Central memory CD8-positive, alpha-beta T cell (primary cell): ENCODE measurements around the gene JAZF1.
A peak's percentile ranks its signal among the peaks of the same experiment; 100 is the strongest.

ENCODE experiments used
- ATAC-seq: fragments of 150-1000 bp; cut with Tn5 transposase; replicated peaks from 2 replicates; pipeline ENCODE4 v1.10.0; 2022; ENCODE audit warnings: mild to moderate bottlenecking, moderate FRiP score, moderate number of reproducible peaks; ENCODE audit not compliant: poor library complexity, severe bottlenecking; ENCODE audit errors: extremely low read depth
- DNase-seq, 2 donors: peaks; one replicate each; pipeline ENCODE4 v3.0.0; 2021; ENCODE audit warnings: low spot score in 2 of 2
- H3K27ac Mint-ChIP-seq: one replicate; pipeline ENCODE4 v1.8.0; 2022; ENCODE audit warnings: low read depth, mild to moderate bottlenecking, moderate library complexity, mixed read lengths
- H3K27me3 Mint-ChIP-seq: one replicate; pipeline ENCODE4 v1.8.0; 2022; ENCODE audit warnings: mixed read lengths
- H3K36me3 Mint-ChIP-seq: one replicate; pipeline ENCODE4 v1.8.0; 2022; ENCODE audit warnings: mild to moderate bottlenecking, moderate library complexity, mixed read lengths; ENCODE audit not compliant: insufficient read depth
- H3K4me1 Mint-ChIP-seq: one replicate; pipeline ENCODE4 v1.8.0; 2022; ENCODE audit warnings: mixed read lengths
- H3K4me3 Mint-ChIP-seq: one replicate; pipeline ENCODE4 v1.8.0; 2022; ENCODE audit warnings: mild to moderate bottlenecking, moderate library complexity, mixed read lengths
- H3K9me3 Mint-ChIP-seq: one replicate; pipeline ENCODE4 v1.8.0; 2022; ENCODE audit warnings: mixed read lengths

JAZF1 gene

GRCh38 chr7:28102797-28103196, 77.8 kb downstream of the JAZF1 start:
- ATAC-seq (no peak), DNase-seq (no peak)
- H3K9me3 Mint-ChIP-seq, result no peaks in the 10 kb centered on the region
- H3K27ac Mint-ChIP-seq, result no peak overlapping the region
- no peaks in the 10 kb centered on the region for H3K27me3 Mint-ChIP-seq
- peaks cover 18% of the 10 kb centered on the region for H3K4me1 Mint-ChIP-seq
- peaks cover 6% of the 10 kb centered on the region for H3K36me3 Mint-ChIP-seq
- no peak overlapping the region for H3K4me3 Mint-ChIP-seq

GRCh38 chr7:28096713-28097112, 83.9 kb downstream of the JAZF1 start:
- H3K27me3 Mint-ChIP-seq, result no peaks in the 10 kb centered on the region
- peaks cover 12% of the 10 kb centered on the region for H3K4me1 Mint-ChIP-seq
- no peak overlapping the region for H3K4me3 Mint-ChIP-seq
- peaks cover 4% of the 10 kb centered on the region for H3K36me3 Mint-ChIP-seq
- no peak overlapping the region for H3K27ac Mint-ChIP-seq
- DNase-seq, result no peak
- no peaks in the 10 kb centered on the region for H3K9me3 Mint-ChIP-seq
- ATAC-seq, result peak; percentile 40

- Mint-ChIP-seq H3K36me3 (peaks cover 4% of the 10 kb centered on the region), H3K27ac (no peak overlapping the region), H3K9me3 (no peaks in the 10 kb centered on the region), H3K4me3 (no peak overlapping the region), H3K27me3 (no peaks in the 10 kb centered on the region), H3K4me1 (peaks cover 17% of the 10 kb centered on the region)
- no peak for DNase-seq
- ATAC-seq, result no peak
Observed at GRCh38 chr7:28095231-28095630, 85.4 kb downstream of the JAZF1 start.

GRCh38 chr7:28093623-28094232, 86.9 kb downstream of the JAZF1 start:
- H3K36me3 Mint-ChIP-seq, result peaks cover 4% of the 10 kb centered on the region
- no peak for ATAC-seq
- H3K27me3 Mint-ChIP-seq, result no peaks in the 10 kb centered on the region
- peaks cover 32% of the 10 kb centered on the region for H3K4me1 Mint-ChIP-seq
- H3K9me3 Mint-ChIP-seq, result no peaks in the 10 kb centered on the region
- peak in 1 of 2 donors; percentile 30 for DNase-seq
- no peak overlapping the region for H3K4me3 Mint-ChIP-seq
- no peak overlapping the region for H3K27ac Mint-ChIP-seq

- Mint-ChIP-seq H3K27me3 (no peaks in the 10 kb centered on the region), H3K4me1 (peaks cover 32% of the 10 kb centered on the region)
Observed at GRCh38 chr7:28091190-28091589, 89.4 kb downstream of the JAZF1 start.

GRCh38 chr7:28088901-28089714, 91.5 kb downstream of the JAZF1 start:
- H3K9me3 Mint-ChIP-seq, result no peaks in the 10 kb centered on the region
- H3K27ac Mint-ChIP-seq, result peak overlapping the region; percentile 58
- peaks cover 2% of the 10 kb centered on the region for H3K36me3 Mint-ChIP-seq
- no peak for ATAC-seq
- no peak for DNase-seq
- peaks cover 38% of the 10 kb centered on the region for H3K4me1 Mint-ChIP-seq
- H3K4me3 Mint-ChIP-seq, result no peak overlapping the region
- no peaks in the 10 kb centered on the region for H3K27me3 Mint-ChIP-seq

More at GRCh38 chr7:28091190-28091589, 89.4 kb downstream of the JAZF1 start:
- Mint-ChIP-seq H3K36me3 (peaks cover 4% of the 10 kb centered on the region), H3K9me3 (no peaks in the 10 kb centered on the region), H3K27ac (no peak overlapping the region), H3K4me3 (no peak overlapping the region)
- ATAC-seq (no peak), DNase-seq (no peak)

GRCh38 chr7:28088032-28088431, 92.6 kb downstream of the JAZF1 start:
- H3K27ac Mint-ChIP-seq, result peak overlapping the region; percentile 58
- H3K27me3 Mint-ChIP-seq, result no peaks in the 10 kb centered on the region
- ATAC-seq (no peak), DNase-seq (no peak)
- H3K4me3 Mint-ChIP-seq, result no peak overlapping the region
- no peaks in the 10 kb centered on the region for H3K9me3 Mint-ChIP-seq
- peaks cover 2% of the 10 kb centered on the region for H3K36me3 Mint-ChIP-seq
- H3K4me1 Mint-ChIP-seq, result peaks cover 37% of the 10 kb centered on the region

GRCh38 chr7:28086198-28086597, 94.4 kb downstream of the JAZF1 start:
- ATAC-seq (no peak), DNase-seq (no peak)
- Mint-ChIP-seq H3K36me3 (no peaks in the 10 kb centered on the region), H3K4me3 (no peak overlapping the region), H3K27me3 (no peaks in the 10 kb centered on the region), H3K27ac (no peak overlapping the region), H3K4me1 (peaks cover 52% of the 10 kb centered on the region), H3K9me3 (no peaks in the 10 kb centered on the region)

- H3K36me3 Mint-ChIP-seq, result peaks cover 2% of the 10 kb centered on the region
- no peak overlapping the region for H3K4me3 Mint-ChIP-seq
- H3K27me3 Mint-ChIP-seq, result no peaks in the 10 kb centered on the region
- H3K9me3 Mint-ChIP-seq, result no peaks in the 10 kb centered on the region
- DNase-seq (no peak), ATAC-seq (no peak)
- no peak overlapping the region for H3K27ac Mint-ChIP-seq
- H3K4me1 Mint-ChIP-seq, result peaks cover 48% of the 10 kb centered on the region
Observed at GRCh38 chr7:28083998-28084985, 96.3 kb downstream of the JAZF1 start.

- DNase-seq (no peak), ATAC-seq (no peak)
- H3K27me3 Mint-ChIP-seq, result no peaks in the 10 kb centered on the region
- peak overlapping the region; percentile 61 for H3K27ac Mint-ChIP-seq
- H3K4me1 Mint-ChIP-seq, result peaks cover 39% of the 10 kb centered on the region
- no peak overlapping the region for H3K4me3 Mint-ChIP-seq
- no peaks in the 10 kb centered on the region for H3K9me3 Mint-ChIP-seq
- H3K36me3 Mint-ChIP-seq, result peaks cover 2% of the 10 kb centered on the region
Observed at GRCh38 chr7:28083164-28083997, 97.2 kb downstream of the JAZF1 start.

GRCh38 chr7:28082071-28082470, 98.5 kb downstream of the JAZF1 start:
- Mint-ChIP-seq H3K4me3 (no peak overlapping the region), H3K9me3 (no peaks in the 10 kb centered on the region), H3K27me3 (no peaks in the 10 kb centered on the region), H3K36me3 (peaks cover 2% of the 10 kb centered on the region), H3K27ac (no peak overlapping the region), H3K4me1 (peaks cover 37% of the 10 kb centered on the region)
- DNase-seq (no peak), ATAC-seq (no peak)

- H3K27me3 Mint-ChIP-seq, result no peaks in the 10 kb centered on the region
- H3K27ac Mint-ChIP-seq, result no peak overlapping the region
- peaks cover 37% of the 10 kb centered on the region for H3K4me1 Mint-ChIP-seq
- H3K4me3 Mint-ChIP-seq, result no peak overlapping the region
- DNase-seq (no peak), ATAC-seq (no peak)
- H3K36me3 Mint-ChIP-seq, result peaks cover 2% of the 10 kb centered on the region
- no peaks in the 10 kb centered on the region for H3K9me3 Mint-ChIP-seq
Observed at GRCh38 chr7:28081016-28081415, 99.6 kb downstream of the JAZF1 start.
